ENCODE measurements around the gene LRMDA. TPM values are rescaled to one million over a fixed set of nuclear protein-coding genes. Genes with fewer than 3 reads are reported as not detected.

LRMDA gene
- total and polyA plus RNA-seq, 2 of the 13 experiments (the other 11 are each of a cell fraction or from before 2014, with no cell fraction given): 13.4 to 22.0 TPM

GRCh38 chr10:76138906-76139305, 707.5 kb downstream of the LRMDA start:
- BruUV-seq (replicated peaks): no TSS peak
- H3K36me3 ChIP-seq (replicated peaks in 1 of 2; ENCODE audit: control insufficient read depth in 1 of 2, insufficient read depth in 2 of 2, low read length in 2 of 2): no peaks in the 10 kb centered on the region
- CTCF ChIA-PET (ENCODE audit: low intra/inter-chr PET ratio, low total read pairs): no interaction called here

More at GRCh38 chr10:76138906-76139305, 707.5 kb downstream of the LRMDA start:
- POLR2A ChIA-PET: no interaction called here
- intact Hi-C loops (cut with micrococcal nuclease; ENCODE audit: unreplicated experiment): no loop called here
- H3K27ac ChIP-seq (ENCODE audit: extremely low read length, insufficient read depth, low read length): no peak overlapping the region
- no peak overlapping the region for H2AFZ ChIP-seq (ENCODE audit: low read length)
- no peak for DNase-seq (ENCODE audit: low spot score)
- H3K9me3 ChIP-seq (ENCODE audit: low read length): no peaks in the 10 kb centered on the region
- H4K20me1 ChIP-seq (ENCODE audit: insufficient read depth, low read length): no peaks in the 10 kb centered on the region
- 85% methylated on average over 3 of the region's 3 CpGs for WGBS (ENCODE audit: low lambda C conversion rate)
- no peak for ATAC-seq
- FAIRE-seq: no peak
- H3K4me3 ChIP-seq (replicated peaks in 1 of 3; ENCODE audit: insufficient read depth in 1 of 3, low read depth in 2 of 3, low read length in 3 of 3): no peak overlapping the region
- in situ Hi-C loops (cut with HindIII; ENCODE audit: extremely low pct_ligation_motif_present, low pct_unique_long_range_greater_than_20kb): no loop called here
- H3K4me1 ChIP-seq (ENCODE audit: insufficient read depth, low read length): no peaks in the 10 kb centered on the region
- H3K9ac ChIP-seq (ENCODE audit: insufficient read depth, low read depth, low read length): no peak overlapping the region
- no peak overlapping the region for H3K4me2 ChIP-seq (ENCODE audit: low read depth, low read length)
- H3K27me3 ChIP-seq (ENCODE audit: control insufficient read depth in 1 of 2, insufficient read depth in 2 of 2, low read length in 2 of 2): no peaks in the 10 kb centered on the region
- TF ChIP-seq ZNF101 (CRISPR knock-in tag; IDR thresholded peaks at IDR 0.05; ENCODE audit: borderline replicate concordance, low read depth) (no peak), NFKBIZ (CRISPR knock-in tag; IDR thresholded peaks at IDR 0.05) (no peak), BRCA1 (CRISPR knock-in tag; IDR thresholded peaks at IDR 0.05) (no peak), HNF1A (IDR thresholded peaks at IDR 0.05; ENCODE audit: low read depth) (no peak), HNF1A (CRISPR knock-in tag; IDR thresholded peaks at IDR 0.05; ENCODE audit: borderline replicate concordance) (no peak), ZMYM4 (CRISPR knock-in tag; IDR thresholded peaks at IDR 0.05) (no peak), NR2F2 (IDR thresholded peaks at IDR 0.05; ENCODE audit: borderline replicate concordance, low read depth) (no peak), DR1 (CRISPR knock-in tag; IDR thresholded peaks at IDR 0.05) (no peak)
- TF ChIP-seq, protein P1, sequence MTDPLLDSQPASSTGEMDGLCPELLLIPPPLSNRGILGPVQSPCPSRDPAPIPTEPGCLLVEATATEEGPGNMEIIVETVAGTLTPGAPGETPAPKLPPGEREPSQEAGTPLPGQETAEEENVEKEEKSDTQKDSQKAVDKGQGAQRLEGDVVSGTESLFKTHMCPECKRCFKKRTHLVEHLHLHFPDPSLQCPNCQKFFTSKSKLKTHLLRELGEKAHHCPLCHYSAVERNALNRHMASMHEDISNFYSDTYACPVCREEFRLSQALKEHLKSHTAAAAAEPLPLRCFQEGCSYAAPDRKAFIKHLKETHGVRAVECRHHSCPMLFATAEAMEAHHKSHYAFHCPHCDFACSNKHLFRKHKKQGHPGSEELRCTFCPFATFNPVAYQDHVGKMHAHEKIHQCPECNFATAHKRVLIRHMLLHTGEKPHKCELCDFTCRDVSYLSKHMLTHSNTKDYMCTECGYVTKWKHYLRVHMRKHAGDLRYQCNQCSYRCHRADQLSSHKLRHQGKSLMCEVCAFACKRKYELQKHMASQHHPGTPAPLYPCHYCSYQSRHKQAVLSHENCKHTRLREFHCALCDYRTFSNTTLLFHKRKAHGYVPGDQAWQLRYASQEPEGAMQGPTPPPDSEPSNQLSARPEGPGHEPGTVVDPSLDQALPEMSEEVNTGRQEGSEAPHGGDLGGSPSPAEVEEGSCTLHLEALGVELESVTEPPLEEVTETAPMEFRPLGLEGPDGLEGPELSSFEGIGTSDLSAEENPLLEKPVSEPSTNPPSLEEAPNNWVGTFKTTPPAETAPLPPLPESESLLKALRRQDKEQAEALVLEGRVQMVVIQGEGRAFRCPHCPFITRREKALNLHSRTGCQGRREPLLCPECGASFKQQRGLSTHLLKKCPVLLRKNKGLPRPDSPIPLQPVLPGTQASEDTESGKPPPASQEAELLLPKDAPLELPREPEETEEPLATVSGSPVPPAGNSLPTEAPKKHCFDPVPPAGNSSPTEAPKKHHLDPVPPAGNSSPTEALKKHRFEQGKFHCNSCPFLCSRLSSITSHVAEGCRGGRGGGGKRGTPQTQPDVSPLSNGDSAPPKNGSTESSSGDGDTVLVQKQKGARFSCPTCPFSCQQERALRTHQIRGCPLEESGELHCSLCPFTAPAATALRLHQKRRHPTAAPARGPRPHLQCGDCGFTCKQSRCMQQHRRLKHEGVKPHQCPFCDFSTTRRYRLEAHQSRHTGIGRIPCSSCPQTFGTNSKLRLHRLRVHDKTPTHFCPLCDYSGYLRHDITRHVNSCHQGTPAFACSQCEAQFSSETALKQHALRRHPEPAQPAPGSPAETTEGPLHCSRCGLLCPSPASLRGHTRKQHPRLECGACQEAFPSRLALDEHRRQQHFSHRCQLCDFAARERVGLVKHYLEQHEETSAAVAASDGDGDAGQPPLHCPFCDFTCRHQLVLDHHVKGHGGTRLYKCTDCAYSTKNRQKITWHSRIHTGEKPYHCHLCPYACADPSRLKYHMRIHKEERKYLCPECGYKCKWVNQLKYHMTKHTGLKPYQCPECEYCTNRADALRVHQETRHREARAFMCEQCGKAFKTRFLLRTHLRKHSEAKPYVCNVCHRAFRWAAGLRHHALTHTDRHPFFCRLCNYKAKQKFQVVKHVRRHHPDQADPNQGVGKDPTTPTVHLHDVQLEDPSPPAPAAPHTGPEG (CRISPR knock-in tag; IDR thresholded peaks at IDR 0.05): no peak
- no peaks in the 10 kb centered on the region for H3K79me2 ChIP-seq (ENCODE audit: insufficient read depth, low read length)

Data from HepG2 (cell line).